ENCODE data around the gene RPS6KA2. TPM values are rescaled to one million over a fixed set of nuclear protein-coding genes. Genes with fewer than 3 reads are reported as not detected.

The RPS6KA2 gene
- polyA plus RNA-seq, 1 donor: 22.5 TPM

DNA sequence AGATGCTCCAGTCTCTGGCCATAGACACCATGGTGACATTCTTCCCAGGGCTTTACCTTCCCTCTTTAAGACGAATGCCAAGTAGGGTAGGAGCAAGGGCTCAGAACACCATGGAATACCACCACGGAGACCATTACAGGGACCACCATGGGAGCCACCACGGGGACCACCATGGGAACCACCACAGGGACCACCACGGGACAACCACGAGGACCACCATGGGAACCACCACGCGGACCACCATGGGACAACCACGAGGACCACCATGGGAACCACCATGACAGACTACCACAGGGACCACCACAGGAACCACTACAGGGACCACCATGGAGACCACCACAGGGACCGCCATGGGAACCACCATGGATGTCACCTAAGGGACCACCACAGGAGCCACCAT is 177.4 kb downstream of the RPS6KA2 start:
- DNase-seq (ENCODE audit: low read depth): no peak

GRCh38 chr6:166449036-166449435 is 178.0 kb downstream of the RPS6KA2 start:
- DNase-seq (ENCODE audit: low read depth): no peak

DNA sequence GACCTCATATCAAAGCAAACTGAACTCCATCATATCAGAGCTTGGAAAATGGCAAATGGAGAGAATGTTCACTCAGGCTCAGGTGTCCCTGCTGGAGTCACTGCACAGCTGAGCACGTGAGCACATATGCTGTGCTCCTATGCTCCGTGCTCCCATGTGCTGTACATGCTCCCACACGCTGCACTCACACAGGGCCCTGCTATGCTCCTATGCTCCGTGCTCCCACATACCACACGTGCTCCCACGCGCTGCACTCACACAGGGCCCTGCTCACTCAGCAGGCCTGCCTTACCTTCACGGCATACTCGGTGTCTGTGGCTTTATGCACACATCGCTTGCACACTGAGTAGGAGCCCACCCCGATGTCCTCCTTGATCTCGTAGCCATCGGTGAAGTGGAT is 178.6 kb downstream of the RPS6KA2 start:
- DNase-seq (ENCODE audit: low read depth): no peak

DNA sequence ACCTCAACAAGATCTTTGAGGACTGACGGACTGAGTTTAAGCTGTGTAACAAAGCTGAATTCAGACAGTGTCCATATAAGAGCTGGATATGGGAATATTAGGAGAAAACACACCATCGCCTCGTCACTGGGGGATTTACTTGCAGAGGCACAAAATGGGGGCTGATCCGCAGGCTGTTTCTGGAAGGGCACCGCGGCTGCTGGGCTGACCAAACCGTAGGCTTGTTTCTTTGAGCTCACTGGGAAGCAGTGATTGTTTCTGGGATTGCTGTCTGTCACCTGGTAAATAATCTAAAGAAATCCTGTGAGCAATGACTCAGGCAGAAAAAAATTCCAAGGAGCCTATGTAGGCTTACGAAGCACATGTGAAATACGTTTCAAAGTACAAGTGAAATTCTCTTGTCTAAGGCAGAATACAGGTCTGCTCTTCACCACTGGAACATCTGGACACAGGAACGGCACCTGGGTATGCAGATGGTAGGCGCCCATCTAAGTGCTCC is 180.4 kb downstream of the RPS6KA2 start:
- no peak for DNase-seq (ENCODE audit: low read depth)

GRCh38 chr6:166446146-166446545 is 180.9 kb downstream of the RPS6KA2 start:
- DNase-seq (ENCODE audit: low read depth): no peak

- no peak for DNase-seq (ENCODE audit: low read depth)
Observed at GRCh38 chr6:166444446-166444845, 182.6 kb downstream of the RPS6KA2 start.

DNA sequence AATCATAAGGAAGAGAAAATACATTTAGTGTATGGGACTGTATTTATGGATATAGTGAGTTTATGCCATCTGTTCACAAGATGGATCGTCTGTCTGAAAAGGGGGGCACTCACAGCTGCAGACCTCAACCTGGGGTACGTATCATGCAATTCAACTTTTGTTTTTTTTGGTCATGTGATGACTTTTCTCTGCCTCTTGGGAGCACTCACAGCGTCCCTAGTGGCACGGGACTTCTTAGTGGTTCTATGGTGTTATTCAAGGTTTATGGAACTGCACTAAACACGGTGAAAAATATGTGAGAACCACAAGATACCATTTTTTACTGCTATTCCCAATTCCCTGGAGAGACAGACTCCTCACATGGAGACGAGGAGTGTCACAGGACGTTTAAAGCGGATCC is 183.9 kb downstream of the RPS6KA2 start:
- no peak for DNase-seq (ENCODE audit: low read depth)

DNA sequence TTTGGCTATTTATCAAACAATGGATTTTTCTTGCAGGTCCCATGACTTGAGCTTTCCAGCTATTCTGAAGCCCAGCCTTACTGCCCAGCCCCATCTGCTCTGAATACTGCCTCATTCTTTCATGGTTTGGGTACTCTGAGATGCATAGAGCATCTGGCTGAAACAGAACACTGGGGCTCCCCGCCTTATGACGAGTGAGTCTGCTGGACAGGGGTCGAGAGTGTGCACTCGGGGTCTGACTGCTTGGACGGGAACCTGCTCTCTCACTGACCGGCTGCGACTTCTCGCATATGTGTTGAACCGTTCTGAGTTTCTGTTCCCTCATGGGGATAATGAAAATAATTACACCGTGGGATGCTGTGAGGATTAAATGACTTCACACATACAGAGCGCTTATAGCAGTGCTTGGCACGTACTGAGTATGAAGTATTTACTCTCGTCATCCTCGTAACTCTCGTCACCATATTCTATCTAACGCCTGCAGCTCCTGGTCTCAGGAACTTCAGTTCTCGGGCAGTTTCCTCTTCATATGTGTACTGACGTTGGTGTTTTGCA is 184.8 kb downstream of the RPS6KA2 start:
- DNase-seq (ENCODE audit: low read depth): no peak

DNA sequence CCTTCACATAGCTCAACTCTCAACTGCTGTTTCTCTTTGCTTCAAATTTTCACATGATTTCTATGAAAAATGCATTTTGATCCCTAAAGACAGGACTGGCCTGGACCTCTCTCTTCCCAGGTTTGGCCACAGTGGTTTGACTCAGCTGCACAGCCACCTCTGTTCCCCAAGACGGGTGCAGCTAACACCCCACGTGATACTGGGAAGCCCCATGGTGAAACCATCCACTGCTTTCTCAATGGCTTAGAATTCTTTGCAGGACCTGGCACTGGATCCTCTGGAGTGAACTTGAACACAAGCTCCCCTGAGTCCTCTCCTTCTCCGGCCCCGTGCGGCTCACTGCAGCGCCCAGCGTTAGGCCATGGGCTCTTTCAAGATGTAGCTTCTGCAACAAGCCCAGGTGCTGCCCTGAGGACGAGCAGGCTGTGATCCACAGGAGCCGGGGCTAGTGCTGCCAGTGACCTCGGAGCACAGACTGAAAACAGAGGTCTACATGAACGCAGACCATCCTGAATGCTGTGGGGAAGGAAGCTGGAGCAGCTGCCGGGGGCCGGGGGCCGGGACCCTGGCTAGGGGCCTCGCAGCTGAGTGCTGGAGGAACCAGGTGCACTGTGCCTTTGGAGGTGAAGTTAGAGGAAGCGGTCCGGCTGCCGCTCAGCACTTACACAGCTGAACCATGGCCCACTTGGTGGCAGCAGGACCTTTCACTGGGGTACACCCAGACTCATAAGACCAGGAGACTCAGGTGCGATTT is 185.5 kb downstream of the RPS6KA2 start:
- no peak for DNase-seq (ENCODE audit: low read depth)

- no peak for DNase-seq (ENCODE audit: low read depth)
Observed at GRCh38 chr6:166440729-166441128, 186.3 kb downstream of the RPS6KA2 start.

DNA sequence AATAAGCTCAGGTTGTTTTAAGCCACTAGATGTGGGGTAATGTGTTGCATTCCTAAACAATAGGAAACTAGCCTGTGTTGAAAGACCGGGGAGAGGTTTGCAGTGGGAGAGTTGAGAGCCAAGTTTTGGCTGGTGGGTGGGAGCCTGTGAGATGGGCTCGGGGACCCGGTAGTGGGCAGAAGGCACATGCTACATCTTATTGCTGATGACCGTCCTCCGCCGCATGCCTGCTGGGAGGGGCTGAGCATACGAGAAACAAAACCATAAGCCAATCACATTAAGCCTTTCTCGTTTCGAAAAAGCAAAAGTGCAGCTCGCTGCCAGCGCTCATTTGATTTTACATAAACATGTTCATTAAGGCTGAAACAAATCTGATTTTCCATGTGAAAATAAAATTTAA is 186.9 kb downstream of the RPS6KA2 start:
- DNase-seq (ENCODE audit: low read depth): no peak

DNA sequence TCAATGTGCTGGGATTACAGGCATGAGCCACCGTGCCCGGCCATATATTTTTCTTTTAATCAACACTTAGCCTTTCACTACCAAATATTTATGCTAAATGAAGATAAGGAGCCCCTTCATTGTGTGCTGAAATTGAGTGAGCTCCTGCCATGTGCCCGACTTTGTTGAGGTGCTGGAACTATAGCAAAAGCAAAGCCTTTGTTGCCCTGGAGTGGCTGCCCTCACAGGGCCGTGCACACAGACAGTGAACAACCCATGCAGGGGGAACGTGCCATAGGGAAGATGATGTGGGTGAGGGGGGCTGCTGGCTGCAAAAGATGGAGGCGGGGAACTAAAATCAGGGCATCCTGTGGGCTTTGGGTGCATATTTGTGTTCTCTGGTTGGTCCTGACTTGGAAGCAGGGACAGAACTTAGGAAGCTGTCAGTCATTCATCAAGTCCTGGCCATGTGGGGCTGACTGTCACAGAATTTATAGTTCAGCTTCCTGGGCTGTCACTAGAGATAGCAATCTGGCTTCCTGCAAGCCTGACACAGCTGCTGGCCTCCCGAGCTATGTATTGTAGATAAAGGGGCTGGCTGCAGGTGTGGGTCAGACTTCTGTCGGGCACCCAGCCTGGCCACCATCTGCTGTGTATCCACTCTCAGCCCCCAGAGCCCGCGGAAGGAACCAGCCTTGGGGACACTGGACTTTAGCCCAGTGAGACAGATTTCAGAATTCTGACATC is 187.5 kb downstream of the RPS6KA2 start:
- no peak for DNase-seq (ENCODE audit: low read depth)

DNA sequence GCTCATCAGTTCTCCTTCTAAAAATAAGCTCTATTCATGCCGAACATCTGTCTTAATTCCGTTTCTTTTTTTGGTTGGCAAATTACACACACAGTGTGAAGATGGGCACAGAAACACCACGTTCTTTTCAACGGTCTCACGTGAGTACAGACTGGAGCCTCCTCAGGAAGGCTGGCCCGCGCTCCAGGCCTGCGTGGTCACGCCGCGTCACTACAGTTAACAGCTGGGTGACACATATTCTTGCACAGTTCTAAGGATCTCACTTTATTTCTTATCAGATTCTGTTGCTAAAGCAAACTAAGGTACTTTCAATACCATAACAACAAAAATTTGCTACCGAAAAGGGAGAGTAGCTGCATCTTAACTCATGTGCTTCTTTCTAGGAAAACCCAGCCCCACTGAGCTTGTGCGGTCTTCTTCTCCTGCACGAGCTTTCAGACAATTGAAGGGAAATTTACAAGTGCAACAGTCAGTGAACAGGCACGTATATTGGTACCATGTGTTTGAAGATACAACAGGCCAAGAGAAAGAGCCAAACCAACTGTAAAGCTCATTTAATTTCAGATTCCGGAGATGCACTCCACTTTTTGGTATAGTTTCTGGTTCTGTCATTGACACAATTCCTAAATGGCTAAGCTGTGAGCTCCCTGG is 188.7 kb downstream of the RPS6KA2 start:
- DNase-seq (ENCODE audit: low read depth): no peak

DNA sequence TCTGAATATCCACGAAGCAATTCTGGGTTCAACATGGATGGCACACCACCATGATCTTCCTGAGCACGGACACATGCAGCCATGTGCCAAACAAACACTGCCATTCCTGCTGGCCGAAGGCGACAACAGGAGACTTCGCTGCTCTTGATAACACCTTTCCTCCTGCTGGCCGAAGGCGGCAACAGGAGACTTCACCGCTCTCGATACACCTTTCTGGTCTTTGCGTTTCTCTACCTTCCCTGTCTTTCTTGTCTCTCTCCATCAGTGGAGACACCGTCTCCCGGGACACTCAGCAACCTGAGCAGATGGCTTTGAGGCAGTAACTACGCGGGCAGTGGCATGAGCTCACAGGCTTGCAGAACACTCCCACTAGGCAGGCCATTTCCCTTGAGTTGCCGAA is 189.4 kb downstream of the RPS6KA2 start:
- no peak for DNase-seq (ENCODE audit: low read depth)

- DNase-seq (ENCODE audit: low read depth): no peak
Observed at GRCh38 chr6:166436195-166437139, 190.6 kb downstream of the RPS6KA2 start.

DNA sequence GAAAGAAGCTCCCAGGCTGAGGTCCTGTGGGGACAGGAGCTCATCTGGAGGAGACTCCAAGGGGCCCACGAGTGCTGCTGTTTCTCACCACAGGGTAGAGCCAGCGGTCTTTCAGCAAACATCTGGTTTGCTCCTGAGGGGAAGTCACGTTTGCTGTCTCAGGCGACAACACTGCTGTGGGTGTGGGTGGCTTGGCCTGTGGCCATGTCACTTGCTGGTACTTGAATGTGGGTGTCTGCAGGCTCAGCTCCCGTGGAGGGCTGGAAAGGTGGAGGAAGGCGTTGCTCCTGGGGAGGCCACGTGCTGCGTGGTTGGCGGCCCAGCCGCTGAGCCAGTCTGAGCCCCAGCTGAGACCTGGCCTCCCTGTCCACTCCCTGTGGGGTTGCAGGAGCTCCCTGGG is 191.5 kb downstream of the RPS6KA2 start:
- no peak for DNase-seq (ENCODE audit: low read depth)

- DNase-seq (ENCODE audit: low read depth): no peak
Observed at GRCh38 chr6:166434336-166434735, 192.7 kb downstream of the RPS6KA2 start.

DNA sequence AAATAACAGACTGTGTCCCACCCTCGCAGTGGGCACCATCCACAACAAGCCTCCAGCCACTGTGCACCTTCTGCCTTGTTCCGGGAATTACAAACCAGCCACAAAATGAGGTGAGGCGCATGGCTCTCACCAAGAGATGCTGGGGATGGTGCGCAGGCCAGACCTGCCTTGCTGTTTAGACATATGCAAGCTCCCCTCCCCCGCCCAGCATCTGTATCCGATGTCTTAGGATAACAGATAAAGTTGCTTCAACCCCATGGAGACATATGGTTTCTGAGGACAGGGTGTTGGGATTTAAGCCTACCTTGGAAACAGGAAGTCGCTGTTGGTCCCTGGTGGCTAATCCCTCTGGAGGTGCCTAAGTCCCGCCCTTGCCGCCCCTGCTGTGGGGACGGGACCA is 194.0 kb downstream of the RPS6KA2 start:
- no peak for DNase-seq (ENCODE audit: low read depth)

- no peak for DNase-seq (ENCODE audit: low read depth)
Observed at GRCh38 chr6:166430269-166430668, 196.8 kb downstream of the RPS6KA2 start.

GRCh38 chr6:166424431-166424830 is 202.6 kb downstream of the RPS6KA2 start:
- no peak for DNase-seq (ENCODE audit: low read depth)

GRCh38 chr6:166423781-166424180 is 203.3 kb downstream of the RPS6KA2 start:
- DNase-seq (ENCODE audit: low read depth): no peak

All from forelimb muscle (tissue), 1 donor.